HepG2 (cell line): ENCODE measurements around the gene ACADVL. TPM values are rescaled to one million over a fixed set of nuclear protein-coding genes. Genes with fewer than 3 reads are reported as not detected.

ENCODE experiments used
- ATRX ChIP-seq: sonication (generic); formaldehyde crosslinking; IDR thresholded peaks from 2 replicates; pipeline ENCODE4 v1.4.0; 2020; ENCODE audit warnings: missing genetic modification reagents, borderline replicate concordance
- DRAP1 ChIP-seq: IDR thresholded peaks from 2 replicates; pipeline ENCODE4 v1.6.1; 2016; ENCODE audit warnings: missing genetic modification reagents, missing compliant biosample characterization
- FUBP1 ChIP-seq: sonication (generic); formaldehyde crosslinking; IDR thresholded peaks from 2 replicates; pipeline ENCODE4 v1.5.1; 2020; ENCODE audit warnings: missing genetic modification reagents, mild to moderate bottlenecking, borderline replicate concordance
- KLF6 ChIP-seq: IDR thresholded peaks from 2 replicates; pipeline ENCODE4 v1.8.0; 2016; ENCODE audit warnings: missing biosample characterization, missing genetic modification reagents
- NR2F6 ChIP-seq, 2 experiments: IDR thresholded peaks; 2 replicates each; pipeline ENCODE4 v1.6.1; 2016; ENCODE audit warnings: antibody characterized with exemption in 1 of 2, mild to moderate bottlenecking in 1 of 2
- RFX1 ChIP-seq: fragments of 450-650 bp; IDR thresholded peaks from 2 replicates; pipeline ENCODE4 v1.6.1; 2017
- SAP130 ChIP-seq: IDR thresholded peaks from 2 replicates; pipeline ENCODE4 v1.6.1; 2016; ENCODE audit warnings: low read depth
- TFAP4 ChIP-seq: sonication (generic); IDR thresholded peaks from 2 replicates; pipeline ENCODE4 v1.6.1; 2016; ENCODE audit warnings: low read depth, borderline replicate concordance
- TRIM24 ChIP-seq: sonication (generic); formaldehyde crosslinking; IDR thresholded peaks from 2 replicates; pipeline ENCODE4 v1.8.0; 2022; ENCODE audit warnings: mild to moderate bottlenecking, missing genetic modification reagents
- ZBTB14 ChIP-seq: sonication (generic); formaldehyde crosslinking; IDR thresholded peaks from 2 replicates; pipeline ENCODE4 v1.4.0; 2020; ENCODE audit warnings: missing genetic modification reagents
- ZBTB25 ChIP-seq: IDR thresholded peaks from 2 replicates; pipeline ENCODE4 v1.6.1; 2018; ENCODE audit warnings: missing genetic modification reagents
- ZNF446 ChIP-seq: sonication (generic); formaldehyde crosslinking; IDR thresholded peaks from 2 replicates; pipeline ENCODE4 v1.5.0; 2020; ENCODE audit warnings: mild to moderate bottlenecking, missing genetic modification reagents
- ZNF549 ChIP-seq: sonication (generic); formaldehyde crosslinking; IDR thresholded peaks from 2 replicates; pipeline ENCODE4 v1.5.0; 2020; ENCODE audit warnings: missing genetic modification reagents
- ZNF572 ChIP-seq: sonication (generic); formaldehyde crosslinking; IDR thresholded peaks from 2 replicates; pipeline ENCODE4 v1.5.1; 2020; ENCODE audit warnings: mild to moderate bottlenecking, missing genetic modification reagents
- ZNF580 ChIP-seq: IDR thresholded peaks from 2 replicates; pipeline ENCODE4 v1.6.1; 2016; ENCODE audit warnings: low read depth, borderline replicate concordance
- ZNF607 ChIP-seq: sonication (generic); formaldehyde crosslinking; IDR thresholded peaks from 2 replicates; pipeline ENCODE4 v1.5.1; 2020; ENCODE audit warnings: missing genetic modification reagents, mild to moderate bottlenecking, borderline replicate concordance
- ZNF883 ChIP-seq: sonication (generic); formaldehyde crosslinking; IDR thresholded peaks from 2 replicates; pipeline ENCODE4 v1.5.1; 2020; ENCODE audit warnings: mild to moderate bottlenecking, missing genetic modification reagents; ENCODE audit errors: not compliant biosample characterization
- polyA plus RNA-seq, 8 experiments: library from polyadenylated mRNA; depleted of rRNA in 3 of 8; stranded (reverse) in 7 of 8; unstranded in 1 of 8; fragments of >200 nt; fragmentation: Illumina TruSeq in 4 of 8; extraction: Trizol in 4 of 8; gene quantifications; 2 replicates each; pipeline versions ENCODE4 v1.2.1 to v1.2.3, GENCODE V29; 2011 to 2016; ENCODE audit warnings: low read depth in 4 of 8, missing spikeins in 1 of 8, mixed read lengths in 1 of 8; ENCODE audit not compliant: insufficient read depth in 1 of 8
- total RNA-seq, 5 experiments: library from RNA; depleted of rRNA; stranded (reverse); fragments of >200 nt; fragmentation: Illumina TruSeq; extraction: Trizol; gene quantifications; 2 replicates each; pipeline ENCODE4 v1.2.3, GENCODE V29; 2016; ENCODE audit warnings: low read depth in 1 of 5

Gene ACADVL
- total and polyA plus RNA-seq, 2 of the 13 experiments (the other 11 are each of a cell fraction or from before 2014, with no cell fraction given): 219 to 412 TPM

GRCh38 chr17:7179317-7180254 lies 40.2 kb upstream of the ACADVL start, which contains the start of gene ASGR1 (continued):
- TF ChIP-seq ZBTB25: peak; percentile 76
- TF ChIP-seq ZBTB14 (CRISPR knock-in tag): no peak
- TF ChIP-seq KLF6 (CRISPR knock-in tag): 0 out of 2 replicates have a peak, but pooled peaks have one; percentile 59
- peak; percentile 12; the same call in 1 of the 2 replicates for TF ChIP-seq TFAP4
- peak; percentile 79 for TF ChIP-seq SAP130 (CRISPR knock-in tag)
- peak; percentile 90 for TF ChIP-seq NR2F6 (IDR thresholded peaks at IDR 0.05)
- peak; percentile 90 for TF ChIP-seq NR2F6 (CRISPR knock-in tag; IDR thresholded peaks at IDR 0.05)
- TF ChIP-seq TRIM24 (CRISPR knock-in tag): peak; percentile 82; the same call in 1 of the 2 replicates
- no peak for TF ChIP-seq ZNF883 (CRISPR knock-in tag)
- TF ChIP-seq RFX1: no peak
- TF ChIP-seq ZNF446: peak; percentile 42; the same call in 1 of the 2 replicates
- peak; percentile 96 for TF ChIP-seq ZNF580
- peak; percentile 83; the same call in 1 of the 2 replicates for TF ChIP-seq ZNF572 (CRISPR knock-in tag)
- TF ChIP-seq ZNF549 (CRISPR knock-in tag): no peak
- TF ChIP-seq ZNF607 (CRISPR knock-in tag): 0 out of 2 replicates have a peak, but pooled peaks have one; percentile 70
- peak; percentile 52 for TF ChIP-seq DRAP1 (CRISPR knock-in tag)
- TF ChIP-seq ATRX (CRISPR knock-in tag): no peak
- TF ChIP-seq FUBP1 (CRISPR knock-in tag): no peak
